KOPT-K1 (cell line): ENCODE data around the gene PAMR1.

ENCODE experiments used
- H3K27ac ChIP-seq: fragments of 200-600 bp; sonication (generic); 2 replicates; pipeline ENCODE4 v1.5.1; 2016; ENCODE audit warnings: antibody characterized with exemption, mild to moderate bottlenecking, low read depth, low read length; ENCODE audit not compliant: poor library complexity, severe bottlenecking
- H3K36me3 ChIP-seq: fragments of 200-600 bp; sonication (generic); 2 replicates; pipeline ENCODE4 v1.5.1; 2017; ENCODE audit warnings: antibody characterized with exemption, mild to moderate bottlenecking, low read length, moderate library complexity; ENCODE audit not compliant: insufficient read depth
- H3K9me3 ChIP-seq: fragments of 200-600 bp; sonication (generic); 2 replicates; pipeline ENCODE4 v1.5.1; 2017; ENCODE audit warnings: antibody characterized with exemption, low read length, mild to moderate bottlenecking; ENCODE audit not compliant: insufficient read depth, poor library complexity, severe bottlenecking

Gene PAMR1

GRCh38 chr11:35525501-35526175 lies at the start of gene PAMR1:
PAMR1 (minus strand) TSS chr11:35525616; CDS start chr11:35525585, 31 bp downstream.
- no peaks in the 10 kb centered on the region for H3K36me3 ChIP-seq
- H3K27ac ChIP-seq = no peak within 1 kb of the TSS
- no peaks in the 10 kb centered on the region for H3K9me3 ChIP-seq

GRCh38 chr11:35571696-35572095 lies 46.3 kb upstream of the PAMR1 start:
- Histone ChIP-seq H3K36me3 (no peaks in the 10 kb centered on the region), H3K9me3 (no peaks in the 10 kb centered on the region), H3K27ac (no peak overlapping the region)

GRCh38 chr11:35567737-35568465 lies 42.5 kb upstream of the PAMR1 start:
- no peaks in the 10 kb centered on the region for H3K36me3 ChIP-seq
- no peaks in the 10 kb centered on the region for H3K9me3 ChIP-seq
- H3K27ac ChIP-seq = no peak overlapping the region

GRCh38 chr11:35566885-35567284 lies 41.5 kb upstream of the PAMR1 start:
- Histone ChIP-seq H3K27ac (no peak overlapping the region), H3K9me3 (no peaks in the 10 kb centered on the region)

GRCh38 chr11:35566181-35566580 lies 40.8 kb upstream of the PAMR1 start:
- Histone ChIP-seq H3K9me3 (no peaks in the 10 kb centered on the region), H3K36me3 (no peaks in the 10 kb centered on the region), H3K27ac (no peak overlapping the region)

More at GRCh38 chr11:35566885-35567284, 41.5 kb upstream of the PAMR1 start:
- no peaks in the 10 kb centered on the region for H3K36me3 ChIP-seq

GRCh38 chr11:35564245-35564595 lies 38.8 kb upstream of the PAMR1 start:
- no peak overlapping the region for H3K27ac ChIP-seq
- no peaks in the 10 kb centered on the region for H3K9me3 ChIP-seq

GRCh38 chr11:35563484-35564244 lies 38.2 kb upstream of the PAMR1 start:
- H3K9me3 ChIP-seq = no peaks in the 10 kb centered on the region
- no peaks in the 10 kb centered on the region for H3K36me3 ChIP-seq
- no peak overlapping the region for H3K27ac ChIP-seq

More at GRCh38 chr11:35564245-35564595, 38.8 kb upstream of the PAMR1 start:
- H3K36me3 ChIP-seq = no peaks in the 10 kb centered on the region

- H3K27ac ChIP-seq = no peak overlapping the region
- H3K36me3 ChIP-seq = no peaks in the 10 kb centered on the region
- H3K9me3 ChIP-seq = no peaks in the 10 kb centered on the region
These were observed 34.5 kb upstream of the PAMR1 start for GRCh38 chr11:35559949-35560348.

GRCh38 chr11:35558513-35558912 lies 33.1 kb upstream of the PAMR1 start:
- Histone ChIP-seq H3K27ac (no peak overlapping the region), H3K36me3 (no peaks in the 10 kb centered on the region), H3K9me3 (no peaks in the 10 kb centered on the region)

GRCh38 chr11:35555488-35555887 lies 30.1 kb upstream of the PAMR1 start:
- no peak overlapping the region for H3K27ac ChIP-seq
- no peaks in the 10 kb centered on the region for H3K36me3 ChIP-seq
- no peaks in the 10 kb centered on the region for H3K9me3 ChIP-seq

GRCh38 chr11:35554491-35555437 lies 29.3 kb upstream of the PAMR1 start:
- Histone ChIP-seq H3K36me3 (no peaks in the 10 kb centered on the region), H3K27ac (no peak overlapping the region)

GRCh38 chr11:35553831-35554230 lies 28.4 kb upstream of the PAMR1 start:
- no peak overlapping the region for H3K27ac ChIP-seq

More at GRCh38 chr11:35554491-35555437, 29.3 kb upstream of the PAMR1 start:
- H3K9me3 ChIP-seq = no peaks in the 10 kb centered on the region

GRCh38 chr11:35553021-35553420 lies 27.6 kb upstream of the PAMR1 start:
- H3K27ac ChIP-seq = no peak overlapping the region
- H3K36me3 ChIP-seq = no peaks in the 10 kb centered on the region
- no peaks in the 10 kb centered on the region for H3K9me3 ChIP-seq

More at GRCh38 chr11:35553831-35554230, 28.4 kb upstream of the PAMR1 start:
- no peaks in the 10 kb centered on the region for H3K36me3 ChIP-seq
- no peaks in the 10 kb centered on the region for H3K9me3 ChIP-seq

- Histone ChIP-seq H3K27ac (no peak overlapping the region), H3K9me3 (no peaks in the 10 kb centered on the region), H3K36me3 (no peaks in the 10 kb centered on the region)
These were observed 27.2 kb upstream of the PAMR1 start for GRCh38 chr11:35552616-35553015.
